Subcutaneous adipose tissue (tissue), 4 donors: ENCODE results near the gene RGS16. TPM values are rescaled to one million over a fixed set of nuclear protein-coding genes. Genes with fewer than 3 reads are reported as not detected.

ENCODE experiments used
- small RNA-seq: library from RNA; depleted of rRNA; stranded (forward); fragments of <200 nt; gene quantifications from one replicate; pipeline ENCODE3, GENCODE V24; 2016
- total RNA-seq, 4 donors: library from RNA; depleted of rRNA; stranded (reverse); fragments of >200 nt; gene quantifications; one replicate each; pipeline ENCODE4 v1.1.0, GENCODE V29; 2016
- TF ChIP-seq, protein P1 (sequence below): fragments of 450-650 bp; IDR thresholded peaks from one replicate; pipeline ENCODE4 v1.5.1; 2016; ENCODE audit warnings: low read depth, mild to moderate bottlenecking, control low read depth, antibody characterized with exemption, moderate library complexity

RGS16 gene
- total RNA-seq, 4 donors from 2014 or later, result 0.49 to 0.88 (median 0.80) TPM

DNA sequence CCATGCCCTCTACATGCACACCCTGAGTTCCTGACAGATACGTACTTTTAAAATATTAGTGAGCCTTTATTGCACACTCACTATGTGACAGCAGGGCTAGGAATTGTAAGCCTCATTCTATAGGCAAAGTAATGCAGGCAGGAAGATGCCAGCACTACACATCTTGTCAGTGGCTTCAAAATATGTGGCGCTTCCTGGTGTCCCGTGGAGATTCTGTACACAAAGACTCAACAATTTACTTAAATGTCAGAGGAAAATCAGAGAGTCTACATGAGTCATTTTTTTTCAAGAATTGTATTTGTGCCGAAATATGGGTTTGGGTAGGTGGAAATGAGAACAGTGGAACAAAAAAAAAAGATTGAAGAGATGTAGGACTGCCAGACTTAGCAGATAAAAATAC is 42.7 kb downstream of the RGS16 start:
- TF ChIP-seq, protein P1, sequence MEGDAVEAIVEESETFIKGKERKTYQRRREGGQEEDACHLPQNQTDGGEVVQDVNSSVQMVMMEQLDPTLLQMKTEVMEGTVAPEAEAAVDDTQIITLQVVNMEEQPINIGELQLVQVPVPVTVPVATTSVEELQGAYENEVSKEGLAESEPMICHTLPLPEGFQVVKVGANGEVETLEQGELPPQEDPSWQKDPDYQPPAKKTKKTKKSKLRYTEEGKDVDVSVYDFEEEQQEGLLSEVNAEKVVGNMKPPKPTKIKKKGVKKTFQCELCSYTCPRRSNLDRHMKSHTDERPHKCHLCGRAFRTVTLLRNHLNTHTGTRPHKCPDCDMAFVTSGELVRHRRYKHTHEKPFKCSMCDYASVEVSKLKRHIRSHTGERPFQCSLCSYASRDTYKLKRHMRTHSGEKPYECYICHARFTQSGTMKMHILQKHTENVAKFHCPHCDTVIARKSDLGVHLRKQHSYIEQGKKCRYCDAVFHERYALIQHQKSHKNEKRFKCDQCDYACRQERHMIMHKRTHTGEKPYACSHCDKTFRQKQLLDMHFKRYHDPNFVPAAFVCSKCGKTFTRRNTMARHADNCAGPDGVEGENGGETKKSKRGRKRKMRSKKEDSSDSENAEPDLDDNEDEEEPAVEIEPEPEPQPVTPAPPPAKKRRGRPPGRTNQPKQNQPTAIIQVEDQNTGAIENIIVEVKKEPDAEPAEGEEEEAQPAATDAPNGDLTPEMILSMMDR, result no peak

DNA sequence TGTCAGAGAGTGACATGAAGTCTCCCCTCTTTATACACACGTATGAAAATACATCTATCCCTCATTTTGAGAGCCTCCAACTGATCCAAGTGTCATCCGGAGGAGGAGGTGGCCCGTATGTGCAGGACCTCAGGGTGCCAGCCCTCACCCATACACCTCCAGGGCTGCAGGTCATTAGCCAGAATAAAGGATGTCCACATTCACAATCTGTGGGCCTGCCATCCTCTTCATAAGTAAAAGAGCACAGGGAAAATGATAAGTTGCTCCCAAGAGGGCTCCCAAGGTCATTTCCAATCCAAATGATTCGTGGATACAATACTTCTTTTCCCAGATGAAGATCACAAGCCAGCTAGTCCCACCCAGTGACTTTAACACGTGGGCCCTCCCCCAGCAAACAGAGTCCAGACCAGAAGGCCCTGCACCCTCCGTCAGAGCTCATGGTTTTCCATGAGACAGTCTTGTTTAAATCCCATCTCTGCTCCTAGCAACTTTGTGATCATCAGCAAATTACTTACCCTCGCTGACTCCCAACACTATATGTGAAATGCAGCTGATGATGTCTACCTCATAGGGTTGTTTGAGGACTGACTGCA is 43.7 kb downstream of the RGS16 start:
- TF ChIP-seq, protein P1, result no peak

DNA sequence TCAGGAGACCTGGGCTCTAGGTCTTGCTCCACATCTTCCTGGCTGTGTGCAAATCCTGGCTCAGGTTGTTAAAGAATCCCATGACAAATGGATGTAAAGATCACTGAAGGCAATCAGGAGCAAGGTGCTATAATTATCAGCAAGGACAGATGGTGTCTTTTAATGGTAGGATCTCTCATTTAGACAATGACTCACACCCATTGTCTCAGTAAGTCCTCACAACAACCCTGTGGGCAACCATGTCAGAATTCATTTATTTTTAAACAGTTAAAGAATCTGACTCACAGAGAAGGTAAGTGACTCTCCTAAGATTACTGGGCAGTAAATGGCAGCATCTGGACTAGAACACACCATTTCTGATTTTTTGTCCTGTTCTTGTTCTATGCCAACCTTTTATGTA is 47.9 kb downstream of the RGS16 start:
- TF ChIP-seq, protein P1, result no peak

DNA sequence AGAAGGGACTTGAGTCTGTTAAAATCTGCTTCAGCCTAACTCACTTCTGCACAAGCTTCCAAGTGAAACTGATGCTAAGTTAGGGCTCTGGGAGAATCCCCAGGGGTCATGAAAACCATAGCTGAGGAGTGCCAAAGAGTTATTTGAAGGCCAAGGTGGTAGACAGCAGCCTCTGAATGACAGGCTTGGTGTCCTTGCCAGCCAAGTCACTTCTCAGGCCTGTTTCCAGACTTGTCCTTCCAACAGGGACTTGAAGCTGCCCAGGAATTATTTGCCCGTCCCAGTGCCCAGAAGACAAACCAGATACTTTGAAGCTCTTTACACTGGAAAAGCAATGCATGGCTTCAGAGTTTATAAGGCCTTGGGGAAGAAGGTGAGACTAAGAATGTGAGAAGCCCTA is 48.7 kb downstream of the RGS16 start:
- TF ChIP-seq, protein P1, result no peak

DNA sequence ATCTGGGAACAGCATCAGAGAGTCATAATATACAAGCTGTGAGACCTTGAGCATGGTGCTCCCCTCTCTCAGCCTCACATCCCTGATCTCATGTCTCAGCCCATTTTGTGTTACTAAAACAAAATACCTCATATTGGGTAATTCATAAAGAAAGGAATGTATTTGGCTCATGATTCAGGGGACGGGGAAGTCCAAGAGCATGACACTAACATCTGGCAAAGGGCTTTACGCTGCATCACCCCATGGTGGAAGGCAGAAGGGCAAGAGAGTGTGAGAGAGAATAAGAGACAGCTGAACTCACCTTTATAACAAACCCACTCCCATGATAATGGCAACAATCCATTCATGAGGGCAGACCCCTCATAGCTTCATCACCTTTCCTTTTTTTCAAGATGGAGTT is 51.7 kb downstream of the RGS16 start:
- TF ChIP-seq, protein P1, result no peak

DNA sequence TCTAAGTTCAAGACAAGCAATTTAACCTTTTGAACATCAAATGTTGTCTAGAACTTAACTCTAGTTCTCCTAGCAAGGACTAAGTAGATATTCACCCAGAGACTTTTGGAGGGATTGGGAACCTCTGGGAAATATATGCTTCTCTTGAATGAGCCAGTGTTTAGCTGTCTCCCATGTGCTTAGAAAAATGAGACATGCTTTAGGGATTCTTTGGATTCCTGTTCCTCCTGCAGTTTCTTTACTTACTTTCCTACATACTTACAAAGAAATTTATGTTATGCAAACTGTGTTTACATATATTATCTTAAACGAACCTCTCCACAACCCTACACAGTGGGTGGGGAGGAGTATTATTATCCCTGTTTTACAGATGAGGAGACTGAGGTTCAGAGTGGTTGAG is 54.4 kb downstream of the RGS16 start:
- TF ChIP-seq, protein P1, result no peak

DNA sequence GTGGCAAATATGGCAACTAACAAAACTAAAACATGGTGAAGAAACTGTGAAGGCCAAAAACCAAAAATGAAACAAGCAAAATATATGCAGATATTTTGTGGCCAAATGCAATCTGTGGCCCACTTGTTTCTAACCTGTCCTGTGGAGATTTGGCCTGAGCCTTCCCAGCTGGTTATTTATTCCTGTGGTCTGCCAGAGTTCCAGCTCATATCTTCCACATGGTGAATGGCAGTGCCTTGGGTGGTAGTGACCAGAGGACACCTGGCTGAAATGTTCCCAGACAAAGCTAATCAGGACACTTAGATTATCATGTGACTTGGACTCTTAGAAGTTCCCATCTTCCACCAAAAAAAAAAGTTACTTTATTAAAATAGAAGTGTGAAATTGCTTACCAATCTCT is 54.8 kb downstream of the RGS16 start:
- TF ChIP-seq, protein P1, result no peak

Small RNAs within 50 kb of the gene (small RNA-seq; reads per million reads assigned to genes)
- gene RF00017, result not detected

Other genes starting within 250 kb of the RGS16 start
- gene GLUL, start 212.6 kb downstream of the RGS16 start, total RNA-seq, result over 10,000 TPM in 2 of 4 donors, 1,000 to 10,000 TPM in 2; 4,240 to 15,719 (median 9,499) TPM
- gene TEDDM1, start 203.7 kb downstream of the RGS16 start, total RNA-seq, result not detected
- gene RGSL1, start 154.2 kb downstream of the RGS16 start, total RNA-seq, result 1 to 10 TPM in 1 of 4 donors, not detected in 3; 3.6 TPM
- gene RNASEL, start 15.1 kb downstream of the RGS16 start, total RNA-seq, result 10 to 100 TPM in 2 of 4 donors, 1 to 10 TPM in 2; 6.4 to 14.6 (median 10.2) TPM
- not detected for gene RGS8, start 80.2 kb upstream of the RGS16 start, total RNA-seq
- 100 to 1,000 TPM in 1 of 4 donors, 10 to 100 TPM in 3; 16.2 to 132 (median 30.0) TPM for gene NPL, start 185.4 kb upstream of the RGS16 start, total RNA-seq
- 100 to 1,000 TPM in 1 of 4 donors, 10 to 100 TPM in 3; 47.7 to 102 (median 84.9) TPM for gene DHX9, start 235.0 kb upstream of the RGS16 start, total RNA-seq